Renal cortical epithelial cell (primary cell): ENCODE measurements around the gene TLX1. TPM values are rescaled to one million over a fixed set of nuclear protein-coding genes. Genes with fewer than 3 reads are reported as not detected.

Experiments
- DNase-seq: peaks from one replicate; pipeline ENCODE4 v3.0.0-alpha.2; 2011; ENCODE audit warnings: low read depth
- total RNA-seq: library from RNA; depleted of rRNA; stranded (reverse); fragments of >200 nt; gene quantifications from 2 replicates; pipeline ENCODE4 v1.2.3, GENCODE V29; 2014

TLX1 gene
- total RNA-seq, 1 donor from 2014 or later, result not detected

GRCh38 chr10:101134299-101135127 is 3.4 kb downstream of the TLX1 start:
- DNase-seq, result no peak

GRCh38 chr10:101135141-101136006 is 4.3 kb downstream of the TLX1 start:
- DNase-seq, result no peak

GRCh38 chr10:101136007-101136707 is 5.1 kb downstream of the TLX1 start:
- DNase-seq, result no peak

- no peak for DNase-seq
Observed at GRCh38 chr10:101136708-101137121, 5.6 kb downstream of the TLX1 start.

- DNase-seq, result no peak
Observed at GRCh38 chr10:101137271-101137670, 6.2 kb downstream of the TLX1 start.

GRCh38 chr10:101138788-101139420 is 7.8 kb downstream of the TLX1 start:
- no peak for DNase-seq

GRCh38 chr10:101139421-101139911 is 8.4 kb downstream of the TLX1 start:
- DNase-seq, result no peak

GRCh38 chr10:101140084-101140949 is 9.2 kb downstream of the TLX1 start:
- DNase-seq, result no peak

GRCh38 chr10:101140950-101141615 is 10.0 kb downstream of the TLX1 start:
- DNase-seq, result no peak

GRCh38 chr10:101141616-101142532 is 10.8 kb downstream of the TLX1 start:
- DNase-seq, result peak; percentile 58

- DNase-seq, result no peak
Observed at GRCh38 chr10:101142533-101143344, 11.6 kb downstream of the TLX1 start.

GRCh38 chr10:101143345-101143630 is 12.2 kb downstream of the TLX1 start:
- no peak for DNase-seq

- DNase-seq, result no peak
Observed at GRCh38 chr10:101144053-101144452, 13.0 kb downstream of the TLX1 start.

GRCh38 chr10:101145145-101145544 is 14.0 kb downstream of the TLX1 start:
- no peak for DNase-seq

GRCh38 chr10:101145750-101146391 is 14.8 kb downstream of the TLX1 start:
- no peak for DNase-seq

GRCh38 chr10:101146392-101147251 is 15.5 kb downstream of the TLX1 start:
- DNase-seq, result no peak

GRCh38 chr10:101151395-101151794 is 20.3 kb downstream of the TLX1 start:
- DNase-seq, result no peak
